ENCODE results near the gene EPB41L1. TPM values are rescaled to one million over a fixed set of nuclear protein-coding genes. Genes with fewer than 3 reads are reported as not detected.

The EPB41L1 gene
- total RNA-seq, 2 donors from 2014 or later: 81.1 to 102 TPM

GRCh38 chr20:36158160-36158741, 3.7 kb downstream of the EPB41L1 start:
- no peak overlapping the region for H3K27ac ChIP-seq
- no peak overlapping the region for H3K4me3 ChIP-seq
- ATAC-seq (ENCODE audit: insufficient number of reproducible peaks, low FRiP score, low read depth) (no peak), DNase-seq (ENCODE audit: low spot score) (no peak)
- H3K9me3 ChIP-seq: no peaks in the 10 kb centered on the region
- H3K4me1 ChIP-seq (ENCODE audit: control insufficient read depth in 1 of 2, low read depth in 2 of 2): peaks cover 20 to 28% of the 10 kb centered on the region in 2 donors
- no peak for TF ChIP-seq CTCF (IDR thresholded peaks at IDR 0.05)
- no peaks in the 10 kb centered on the region for H3K36me3 ChIP-seq
- no peaks in the 10 kb centered on the region for H3K27me3 ChIP-seq (replicated peaks; ENCODE audit: insufficient read depth)

GRCh38 chr20:36159833-36160232, 5.3 kb downstream of the EPB41L1 start:
- DNase-seq (ENCODE audit: low spot score): no peak
- ATAC-seq (ENCODE audit: insufficient number of reproducible peaks, low FRiP score, low read depth): no peak
- no peaks in the 10 kb centered on the region for H3K27me3 ChIP-seq (replicated peaks; ENCODE audit: insufficient read depth)
- H3K4me3 ChIP-seq: no peak overlapping the region
- no peak overlapping the region for H3K27ac ChIP-seq
- peaks cover 13 to 18% of the 10 kb centered on the region in 2 donors for H3K4me1 ChIP-seq (ENCODE audit: control insufficient read depth in 1 of 2, low read depth in 2 of 2)
- no peaks in the 10 kb centered on the region for H3K36me3 ChIP-seq
- no peak for TF ChIP-seq CTCF (IDR thresholded peaks at IDR 0.05)
- H3K9me3 ChIP-seq: no peaks in the 10 kb centered on the region

GRCh38 chr20:36162272-36162966, 7.9 kb downstream of the EPB41L1 start:
- Histone ChIP-seq H3K9me3 (no peaks in the 10 kb centered on the region), H3K36me3 (no peaks in the 10 kb centered on the region), H3K27ac (no peak overlapping the region), H3K4me3 (no peak overlapping the region), H3K4me1 (ENCODE audit: control insufficient read depth in 1 of 2, low read depth in 2 of 2) (no peaks in the 10 kb centered on the region), H3K27me3 (replicated peaks; ENCODE audit: insufficient read depth) (no peaks in the 10 kb centered on the region)
- no peak for DNase-seq (ENCODE audit: low spot score)
- no peak for ATAC-seq (ENCODE audit: insufficient number of reproducible peaks, low FRiP score, low read depth)
- TF ChIP-seq CTCF (IDR thresholded peaks at IDR 0.05): no peak

- Histone ChIP-seq H3K4me3 (no peak overlapping the region), H3K27me3 (replicated peaks; ENCODE audit: insufficient read depth) (no peaks in the 10 kb centered on the region), H3K36me3 (no peaks in the 10 kb centered on the region), H3K27ac (no peak overlapping the region), H3K9me3 (no peaks in the 10 kb centered on the region), H3K4me1 (ENCODE audit: control insufficient read depth in 1 of 2, low read depth in 2 of 2) (peaks cover 0 to 7% of the 10 kb centered on the region in 2 donors)
- TF ChIP-seq CTCF (IDR thresholded peaks at IDR 0.05): no peak
- DNase-seq (ENCODE audit: low spot score) (no peak), ATAC-seq (ENCODE audit: insufficient number of reproducible peaks, low FRiP score, low read depth) (no peak)
These were observed 13.5 kb downstream of the EPB41L1 start for GRCh38 chr20:36167902-36168503.

GRCh38 chr20:36170542-36171215, 16.1 kb downstream of the EPB41L1 start:
- Histone ChIP-seq H3K27ac (no peak overlapping the region), H3K9me3 (no peaks in the 10 kb centered on the region), H3K4me1 (ENCODE audit: control insufficient read depth in 1 of 2, low read depth in 2 of 2) (peaks cover 0 to 7% of the 10 kb centered on the region in 2 donors), H3K4me3 (no peak overlapping the region), H3K27me3 (replicated peaks; ENCODE audit: insufficient read depth) (no peaks in the 10 kb centered on the region), H3K36me3 (peaks cover 8% of the 10 kb centered on the region)
- TF ChIP-seq CTCF (IDR thresholded peaks at IDR 0.05): no peak
- ATAC-seq (ENCODE audit: insufficient number of reproducible peaks, low FRiP score, low read depth) (no peak), DNase-seq (ENCODE audit: low spot score) (no peak)

Measured in thoracic aorta (tissue), 2 donors.